ENCODE results near the gene P2RX2. TPM values are rescaled to one million over a fixed set of nuclear protein-coding genes. Genes with fewer than 3 reads are reported as not detected.

Gene P2RX2
- total and polyA plus RNA-seq, 4 donors = not detected

GRCh38 chr12:132586929-132587328 lies 31.6 kb upstream of the P2RX2 start:
- no peak overlapping the region for H3K27ac ChIP-seq (ENCODE audit: low read depth in 1 of 2, low read length in 2 of 2)
- H3K9ac ChIP-seq (ENCODE audit: low read depth in 1 of 2, low read length in 2 of 2) = no peak overlapping the region
- H3K27me3 ChIP-seq (ENCODE audit: control insufficient read depth in 4 of 4, insufficient read depth in 4 of 4, low read length in 3 of 4) = no peaks in the 10 kb centered on the region
- TF ChIP-seq HNF4G (IDR thresholded peaks at IDR 0.05) (no peak), FOXA2 (IDR thresholded peaks at IDR 0.05) (no peak), NR2F2 (IDR thresholded peaks at IDR 0.05) (no peak), YY1 (IDR thresholded peaks at IDR 0.05) (no peak), ZBTB33 (IDR thresholded peaks at IDR 0.05) (no peak), RAD21 (IDR thresholded peaks at IDR 0.05) (no peak), CTCF (IDR thresholded peaks at IDR 0.05; ENCODE audit: low read depth, low read length, missing input control) (no peak), MAX (IDR thresholded peaks at IDR 0.05) (no peak), EGR1 (IDR thresholded peaks at IDR 0.05; ENCODE audit: low read depth in 2 of 2) (no peak)
- H3K4me3 ChIP-seq (ENCODE audit: low read depth in 1 of 3, low read length in 3 of 3) = no peak overlapping the region
- H3K36me3 ChIP-seq (ENCODE audit: control insufficient read depth in 4 of 4, insufficient read depth in 3 of 4, low read depth in 1 of 4, low read length in 3 of 4) = peaks cover 0 to 3% (median 1%) of the 10 kb centered on the region in 4 donors
- peaks cover 0 to 3% (median 0%) of the 10 kb centered on the region in 4 donors for H3K4me1 ChIP-seq (ENCODE audit: control insufficient read depth in 4 of 4, insufficient read depth in 4 of 4, low read length in 3 of 4)
- DNase-seq (ENCODE audit: low spot score) = no peak
- no peaks in the 10 kb centered on the region for H3K9me3 ChIP-seq (ENCODE audit: control insufficient read depth in 4 of 4, low read length in 3 of 4)
- WGBS = 93% methylated on average over 18 of the region's 18 CpGs

- H3K9me3 ChIP-seq (ENCODE audit: control insufficient read depth in 4 of 4, low read length in 3 of 4) = no peaks in the 10 kb centered on the region
- no peaks in the 10 kb centered on the region for H3K27me3 ChIP-seq (ENCODE audit: control insufficient read depth in 4 of 4, insufficient read depth in 4 of 4, low read length in 3 of 4)
- 71% methylated on average over 3 of the region's 3 CpGs for WGBS
- H3K27ac ChIP-seq (ENCODE audit: low read depth in 1 of 2, low read length in 2 of 2) = no peak overlapping the region
- peaks cover 0 to 3% (median 0%) of the 10 kb centered on the region in 4 donors for H3K4me1 ChIP-seq (ENCODE audit: control insufficient read depth in 4 of 4, insufficient read depth in 4 of 4, low read length in 3 of 4)
- H3K4me3 ChIP-seq (ENCODE audit: low read depth in 1 of 3, low read length in 3 of 3) = no peak overlapping the region
- DNase-seq (ENCODE audit: low spot score) = no peak
- H3K36me3 ChIP-seq (ENCODE audit: control insufficient read depth in 4 of 4, insufficient read depth in 3 of 4, low read depth in 1 of 4, low read length in 3 of 4) = no peaks in the 10 kb centered on the region
- H3K9ac ChIP-seq (ENCODE audit: low read depth in 1 of 2, low read length in 2 of 2) = no peak overlapping the region
- TF ChIP-seq HNF4A (conservative IDR thresholded peaks at IDR 0.05) (no peak), NR2F2 (IDR thresholded peaks at IDR 0.05) (no peak), MAX (IDR thresholded peaks at IDR 0.05) (no peak), FOXA2 (IDR thresholded peaks at IDR 0.05) (no peak)
Measured at GRCh38 chr12:132587781-132588180, 30.8 kb upstream of the P2RX2 start.

GRCh38 chr12:132588319-132588718 lies 30.3 kb upstream of the P2RX2 start:
- WGBS = 68% methylated on average over 6 of the region's 6 CpGs

More at GRCh38 chr12:132588319-132588718, 30.3 kb upstream of the P2RX2 start:
- H3K36me3 ChIP-seq (ENCODE audit: control insufficient read depth in 4 of 4, insufficient read depth in 3 of 4, low read depth in 1 of 4, low read length in 3 of 4) = no peaks in the 10 kb centered on the region
- no peak overlapping the region for H3K9ac ChIP-seq (ENCODE audit: low read depth in 1 of 2, low read length in 2 of 2)
- TF ChIP-seq MAX (IDR thresholded peaks at IDR 0.05) (no peak), FOXA1 (IDR thresholded peaks at IDR 0.05) (no peak), EGR1 (IDR thresholded peaks at IDR 0.05; ENCODE audit: low read depth in 2 of 2) (no peak), HNF4A (conservative IDR thresholded peaks at IDR 0.05) (no peak), FOXA2 (IDR thresholded peaks at IDR 0.05) (no peak), RXRA (IDR thresholded peaks at IDR 0.05) (no peak), TAF1 (conservative IDR thresholded peaks at IDR 0.05) (no peak), JUND (IDR thresholded peaks at IDR 0.05) (no peak), NR2F2 (IDR thresholded peaks at IDR 0.05) (no peak)
- H3K9me3 ChIP-seq (ENCODE audit: control insufficient read depth in 4 of 4, low read length in 3 of 4) = no peaks in the 10 kb centered on the region
- H3K27ac ChIP-seq (ENCODE audit: low read depth in 1 of 2, low read length in 2 of 2) = no peak overlapping the region
- no peaks in the 10 kb centered on the region for H3K27me3 ChIP-seq (ENCODE audit: control insufficient read depth in 4 of 4, insufficient read depth in 4 of 4, low read length in 3 of 4)
- no peak overlapping the region for H3K4me3 ChIP-seq (ENCODE audit: low read depth in 1 of 3, low read length in 3 of 3)
- DNase-seq (ENCODE audit: low spot score) = no peak
- H3K4me1 ChIP-seq (ENCODE audit: control insufficient read depth in 4 of 4, insufficient read depth in 4 of 4, low read length in 3 of 4) = peaks cover 0 to 3% (median under 1%) of the 10 kb centered on the region in 4 donors

All from liver (tissue), 9 donors.